ENCODE results near the gene NCF4. TPM values are rescaled to one million over a fixed set of nuclear protein-coding genes. Genes with fewer than 3 reads are reported as not detected.

Gene NCF4
- total and polyA plus RNA-seq, 4 donors: 14.1 to 113 (median 40.0) TPM

DNA sequence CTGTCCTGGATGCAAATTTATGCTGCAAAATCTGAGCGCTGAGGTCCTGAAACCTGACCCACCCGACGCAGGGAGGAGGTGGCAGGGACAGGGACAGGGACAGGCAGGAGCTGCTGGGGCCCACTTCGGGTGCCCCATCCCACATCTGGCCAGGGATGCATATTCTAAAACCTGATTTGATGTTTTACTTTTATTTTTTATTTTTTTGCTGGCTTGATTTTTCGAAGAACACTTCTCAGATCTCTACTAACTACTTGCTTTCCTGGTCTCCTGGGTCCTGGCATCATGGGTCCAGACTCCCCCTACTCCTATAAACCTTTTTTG lies 43.3 kb upstream of the NCF4 start:
- Histone ChIP-seq H3K9ac (ENCODE audit: insufficient read depth in 1 of 2, low read length in 2 of 2) (no peak overlapping the region), H3K4me3 (no peak overlapping the region), H3K9me3 (ENCODE audit: control insufficient read depth in 4 of 4, insufficient read depth in 3 of 4, low read length in 3 of 4) (peaks cover 0 to 2% (median 0%) of the 10 kb centered on the region in 4 donors), H3K27me3 (ENCODE audit: control insufficient read depth in 3 of 3, insufficient read depth in 3 of 3, low read length in 2 of 3) (peaks cover 7 to 82% (median 50%) of the 10 kb centered on the region in 3 donors), H3K27ac (ENCODE audit: low read depth in 1 of 2, low read length in 1 of 2) (no peak overlapping the region), H3K4me1 (ENCODE audit: control insufficient read depth in 5 of 5, insufficient read depth in 5 of 5, low read length in 5 of 5) (peaks cover 0 to 13% (median 0%) of the 10 kb centered on the region in 5 donors), H3K36me3 (ENCODE audit: control insufficient read depth in 4 of 4, insufficient read depth in 4 of 4, low read length in 4 of 4) (no peaks in the 10 kb centered on the region)
- TF ChIP-seq, protein P1, sequence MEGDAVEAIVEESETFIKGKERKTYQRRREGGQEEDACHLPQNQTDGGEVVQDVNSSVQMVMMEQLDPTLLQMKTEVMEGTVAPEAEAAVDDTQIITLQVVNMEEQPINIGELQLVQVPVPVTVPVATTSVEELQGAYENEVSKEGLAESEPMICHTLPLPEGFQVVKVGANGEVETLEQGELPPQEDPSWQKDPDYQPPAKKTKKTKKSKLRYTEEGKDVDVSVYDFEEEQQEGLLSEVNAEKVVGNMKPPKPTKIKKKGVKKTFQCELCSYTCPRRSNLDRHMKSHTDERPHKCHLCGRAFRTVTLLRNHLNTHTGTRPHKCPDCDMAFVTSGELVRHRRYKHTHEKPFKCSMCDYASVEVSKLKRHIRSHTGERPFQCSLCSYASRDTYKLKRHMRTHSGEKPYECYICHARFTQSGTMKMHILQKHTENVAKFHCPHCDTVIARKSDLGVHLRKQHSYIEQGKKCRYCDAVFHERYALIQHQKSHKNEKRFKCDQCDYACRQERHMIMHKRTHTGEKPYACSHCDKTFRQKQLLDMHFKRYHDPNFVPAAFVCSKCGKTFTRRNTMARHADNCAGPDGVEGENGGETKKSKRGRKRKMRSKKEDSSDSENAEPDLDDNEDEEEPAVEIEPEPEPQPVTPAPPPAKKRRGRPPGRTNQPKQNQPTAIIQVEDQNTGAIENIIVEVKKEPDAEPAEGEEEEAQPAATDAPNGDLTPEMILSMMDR (IDR thresholded peaks at IDR 0.05; ENCODE audit: control extremely low read depth, extremely low read depth): no peak
- DNase-seq: no peak
- no peak for ATAC-seq (ENCODE audit: insufficient read depth, low FRiP score)
- WGBS, 2 donors: 33 to 49% methylated on average over 5 of the region's 5 CpGs

DNA sequence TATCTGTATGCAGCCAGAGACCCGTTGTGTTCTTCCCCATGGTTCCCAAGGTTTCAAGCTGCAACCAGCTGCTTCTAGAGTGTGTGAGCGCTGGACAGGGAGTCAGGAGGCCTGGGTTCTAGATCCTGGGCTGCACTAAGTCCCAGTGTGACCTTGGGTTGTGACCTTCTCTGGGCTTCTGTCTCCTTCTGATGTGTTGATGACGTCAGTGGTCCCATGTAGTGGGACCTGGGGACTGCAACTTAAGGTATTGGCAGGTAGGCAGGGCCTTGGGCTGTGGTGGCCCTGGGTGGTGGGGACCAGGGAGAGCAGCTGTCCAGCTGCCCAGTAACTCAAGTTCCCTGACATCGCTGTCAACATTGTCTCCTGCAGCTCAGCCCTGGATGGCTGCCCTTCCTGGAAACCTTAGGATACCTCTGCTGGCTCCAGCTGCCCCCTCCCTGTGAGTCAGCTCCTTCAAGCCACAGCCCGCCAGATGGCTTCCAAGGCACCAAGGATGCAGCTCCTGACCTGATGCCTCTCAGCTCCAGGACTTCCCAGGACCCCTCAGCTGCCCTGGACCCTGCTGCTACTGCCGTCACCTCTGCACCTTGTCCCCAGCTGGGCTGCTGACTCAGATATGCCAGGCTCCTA lies 42.7 kb upstream of the NCF4 start:
- no peak for DNase-seq
- peaks cover 0 to 13% (median 0%) of the 10 kb centered on the region in 5 donors for H3K4me1 ChIP-seq (ENCODE audit: control insufficient read depth in 5 of 5, insufficient read depth in 5 of 5, low read length in 5 of 5)
- TF ChIP-seq, protein P1 (IDR thresholded peaks at IDR 0.05; ENCODE audit: control extremely low read depth, extremely low read depth): no peak
- peaks cover 3 to 81% (median 50%) of the 10 kb centered on the region in 3 donors for H3K27me3 ChIP-seq (ENCODE audit: control insufficient read depth in 3 of 3, insufficient read depth in 3 of 3, low read length in 2 of 3)
- no peak overlapping the region for H3K4me3 ChIP-seq
- 79 to 81% methylated on average over 6 of the region's 6 CpGs for WGBS, 2 donors
- H3K9me3 ChIP-seq (ENCODE audit: control insufficient read depth in 4 of 4, insufficient read depth in 3 of 4, low read length in 3 of 4): peaks cover 0 to 2% (median 0%) of the 10 kb centered on the region in 4 donors
- H3K27ac ChIP-seq (ENCODE audit: low read depth in 1 of 2, low read length in 1 of 2): no peak overlapping the region
- no peaks in the 10 kb centered on the region for H3K36me3 ChIP-seq (ENCODE audit: control insufficient read depth in 4 of 4, insufficient read depth in 4 of 4, low read length in 4 of 4)
- H3K9ac ChIP-seq (ENCODE audit: insufficient read depth in 1 of 2, low read length in 2 of 2): no peak overlapping the region
- ATAC-seq (ENCODE audit: insufficient read depth, low FRiP score): no peak

DNA sequence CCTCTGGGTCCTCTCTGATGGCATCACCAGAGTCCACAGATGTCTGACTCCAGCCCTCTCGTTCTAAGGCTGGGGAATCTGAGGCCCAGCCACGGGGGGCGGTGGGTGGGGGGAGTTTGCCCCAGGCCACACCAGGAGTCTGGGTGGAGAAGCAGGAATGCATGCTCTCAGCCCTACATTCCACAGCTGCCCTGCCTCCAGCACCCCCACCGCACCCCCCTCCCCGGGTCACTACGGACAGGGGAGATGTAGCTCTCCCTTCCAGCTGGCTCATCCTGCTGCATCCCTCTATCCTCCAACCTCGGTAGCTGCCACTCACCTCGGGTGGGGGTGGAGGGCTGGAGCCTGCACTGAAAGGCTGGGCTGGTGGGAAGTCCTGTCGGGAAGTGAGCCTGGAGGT lies 41.7 kb upstream of the NCF4 start:
- H3K27me3 ChIP-seq (ENCODE audit: control insufficient read depth in 3 of 3, insufficient read depth in 3 of 3, low read length in 2 of 3): peaks cover 3 to 79% (median 45%) of the 10 kb centered on the region in 3 donors
- 33 to 49% methylated on average over 9 of the region's 9 CpGs for WGBS, 2 donors
- TF ChIP-seq, protein P1 (IDR thresholded peaks at IDR 0.05; ENCODE audit: control extremely low read depth, extremely low read depth): no peak
- H3K4me3 ChIP-seq: no peak overlapping the region
- no peak for ATAC-seq (ENCODE audit: insufficient read depth, low FRiP score)
- no peak overlapping the region for H3K9ac ChIP-seq (ENCODE audit: insufficient read depth in 1 of 2, low read length in 2 of 2)
- H3K36me3 ChIP-seq (ENCODE audit: control insufficient read depth in 4 of 4, insufficient read depth in 4 of 4, low read length in 4 of 4): no peaks in the 10 kb centered on the region
- H3K27ac ChIP-seq (ENCODE audit: low read depth in 1 of 2, low read length in 1 of 2): no peak overlapping the region
- H3K4me1 ChIP-seq (ENCODE audit: control insufficient read depth in 5 of 5, insufficient read depth in 5 of 5, low read length in 5 of 5): peaks cover 0 to 13% (median 0%) of the 10 kb centered on the region in 5 donors
- peaks cover 0 to 2% (median 0%) of the 10 kb centered on the region in 4 donors for H3K9me3 ChIP-seq (ENCODE audit: control insufficient read depth in 4 of 4, insufficient read depth in 3 of 4, low read length in 3 of 4)
- DNase-seq: no peak

DNA sequence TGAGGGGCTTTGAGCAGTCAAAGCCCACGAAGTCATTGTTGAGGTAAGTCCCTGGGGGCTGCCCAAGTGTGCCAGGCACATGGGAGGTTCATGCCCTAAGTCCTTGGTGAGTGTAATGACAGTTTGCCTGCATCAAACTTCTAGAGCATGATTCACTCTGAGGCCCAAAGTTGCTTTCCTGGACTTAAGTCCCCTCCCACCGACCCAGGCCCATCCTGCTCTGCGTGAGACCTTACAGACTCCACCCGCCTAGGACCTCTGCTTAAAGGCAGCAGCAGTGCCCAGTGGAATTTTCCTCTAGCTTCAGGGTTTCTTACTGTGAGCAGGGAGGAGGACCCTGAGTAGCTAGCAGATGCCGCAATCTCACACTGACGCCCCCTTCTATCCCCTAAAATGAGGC lies 38.2 kb upstream of the NCF4 start:
- Histone ChIP-seq H3K4me1 (ENCODE audit: control insufficient read depth in 5 of 5, insufficient read depth in 5 of 5, low read length in 5 of 5) (no peaks in the 10 kb centered on the region), H3K27ac (ENCODE audit: low read depth in 1 of 2, low read length in 1 of 2) (no peak overlapping the region), H3K9ac (ENCODE audit: insufficient read depth in 1 of 2, low read length in 2 of 2) (no peak overlapping the region), H3K4me3 (no peak overlapping the region), H3K27me3 (ENCODE audit: control insufficient read depth in 3 of 3, insufficient read depth in 3 of 3, low read length in 2 of 3) (peaks cover 3 to 77% (median 24%) of the 10 kb centered on the region in 3 donors), H3K36me3 (ENCODE audit: control insufficient read depth in 4 of 4, insufficient read depth in 4 of 4, low read length in 4 of 4) (no peaks in the 10 kb centered on the region), H3K9me3 (ENCODE audit: control insufficient read depth in 4 of 4, insufficient read depth in 3 of 4, low read length in 3 of 4) (no peaks in the 10 kb centered on the region)
- TF ChIP-seq, protein P1 (IDR thresholded peaks at IDR 0.05; ENCODE audit: control extremely low read depth, extremely low read depth): no peak
- DNase-seq (no peak), ATAC-seq (ENCODE audit: insufficient read depth, low FRiP score) (no peak)
- 77 to 79% methylated on average over 6 of the region's 6 CpGs for WGBS, 2 donors
